H1 (cell line): Measurements from ENCODE around the gene TSPOAP1. TPM values are rescaled to one million over a fixed set of nuclear protein-coding genes. Genes with fewer than 3 reads are reported as not detected.

Experiments
- CTCF ChIA-PET: fragments of 300-600 bp; sonication (Branson Sonifier 250); formaldehyde crosslinking; loops from one replicate; lab custom pipeline; 2021; ENCODE audit not compliant: partially characterized antibody; lab: Charles Lee
- POLR2A ChIA-PET: fragments of 300-600 bp; sonication (Branson Sonifier 250); formaldehyde crosslinking; loops from one replicate; lab custom pipeline; 2021; ENCODE audit warnings: inconsistent platforms; ENCODE audit not compliant: partially characterized antibody; lab: Charles Lee
- DNase-seq, 2 experiments: peaks; one replicate each; pipeline versions ENCODE4 v3.0.0 to v3.0.0-alpha.2; 2010 to 2022; ENCODE audit warnings: low spot score in 2 of 2, low read depth in 1 of 2, mixed read lengths in 1 of 2
- FAIRE-seq: peaks from 2 replicates; lab custom pipeline; 2011; peaks lifted over from hg19 to GRCh38; lab: Jason Lieb, UNC
- H2AFZ ChIP-seq: 2 replicates; pipeline ENCODE4 v1.8.1; 2012; ENCODE audit warnings: low read length, inconsistent platforms
- H2AK5ac ChIP-seq: 2 replicates; pipeline ENCODE4 v1.6.1; 2013; ENCODE audit warnings: low read depth, low read length
- H2BK120ac ChIP-seq: replicated peaks from 2 replicates; pipeline ENCODE3; 2013; ENCODE audit warnings: low read depth, low read length, inconsistent platforms
- H2BK12ac ChIP-seq: 2 replicates; pipeline ENCODE4 v1.6.1; 2013; ENCODE audit warnings: low read depth, low read length
- H2BK15ac ChIP-seq: 2 replicates; pipeline ENCODE4 v1.6.1; 2013; ENCODE audit warnings: low read length
- H2BK20ac ChIP-seq: 2 replicates; pipeline ENCODE4 v1.6.1; 2013; ENCODE audit warnings: low read length
- H2BK5ac ChIP-seq: 2 replicates; pipeline ENCODE4 v1.6.1; 2013; ENCODE audit warnings: low read depth, low read length
- H3K14ac ChIP-seq: 2 replicates; pipeline ENCODE4 v1.6.1; 2013; ENCODE audit warnings: inconsistent platforms; ENCODE audit not compliant: insufficient read length
- H3K18ac ChIP-seq: 2 replicates; pipeline ENCODE4 v1.6.1; 2013; ENCODE audit warnings: low read length; ENCODE audit errors: extremely low read depth
- H3K23ac ChIP-seq: 2 replicates; pipeline ENCODE4 v1.6.1; 2013; ENCODE audit warnings: inconsistent platforms; ENCODE audit not compliant: insufficient read length
- H3K23me2 ChIP-seq: 2 replicates; pipeline ENCODE4 v1.6.1; 2013; ENCODE audit warnings: low read depth, low read length
- H3K27ac ChIP-seq: 2 replicates; pipeline ENCODE4 v1.6.1; 2011; ENCODE audit warnings: low read depth, low read length, inconsistent platforms
- H3K27me3 ChIP-seq, 4 experiments: replicated peaks in 1 of 4; 1 replicate in 1 of 4; 2 replicates in 3 of 4; pipeline versions ENCODE4 v1.6.1 to v1.8.1; 2011 to 2013; ENCODE audit warnings: low read length in 3 of 4, mild to moderate bottlenecking in 3 of 4, inconsistent platforms in 2 of 4, mixed read lengths in 2 of 4, moderate library complexity in 1 of 4; ENCODE audit not compliant: control insufficient read depth in 3 of 4, insufficient read depth in 3 of 4; ENCODE audit errors: extremely low read depth in 1 of 4
- H3K36me3 ChIP-seq, 4 experiments: 2 replicates each; pipeline versions ENCODE4 v1.6.1 to v1.8.1; 2011 to 2013; ENCODE audit warnings: mild to moderate bottlenecking in 4 of 4, low read length in 3 of 4, moderate library complexity in 2 of 4, control low read depth in 1 of 4, inconsistent platforms in 1 of 4; ENCODE audit not compliant: insufficient read depth in 4 of 4, control insufficient read depth in 2 of 4
- H3K4ac ChIP-seq: replicated peaks from 2 replicates; pipeline ENCODE3; 2013; ENCODE audit warnings: low read length, low read depth, mixed read lengths, inconsistent platforms; ENCODE audit not compliant: insufficient read length
- H3K4me1 ChIP-seq, 4 experiments: replicated peaks in 1 of 4; 1 replicate in 1 of 4; 2 replicates in 3 of 4; pipeline versions ENCODE4 v1.6.1 to v1.8.1; 2011 to 2013; ENCODE audit warnings: low read length in 3 of 4, inconsistent platforms in 2 of 4, mixed read lengths in 1 of 4; ENCODE audit not compliant: insufficient read depth in 4 of 4, control insufficient read depth in 3 of 4
- H3K4me2 ChIP-seq, 2 experiments: 2 replicates each; pipeline versions ENCODE4 v1.6.1 to v1.8.1; 2011 to 2013; ENCODE audit warnings: low read depth in 2 of 2, low read length in 2 of 2, control low read depth in 1 of 2, inconsistent platforms in 1 of 2, mild to moderate bottlenecking in 1 of 2; ENCODE audit not compliant: insufficient read depth in 1 of 2
- H3K4me3 ChIP-seq, 4 experiments: fragments of 200-600, 300-600 bp in 1 of 4; sonication (generic), shearing (Covaris generic), sonication (Bioruptor Twin) in 1 of 4; 2 replicates each; pipeline versions ENCODE4 v1.5.1 to v1.8.1; 2011 to 2016; ENCODE audit warnings: low read length in 4 of 4, low read depth in 3 of 4, control low read depth in 2 of 4, inconsistent platforms in 2 of 4, mild to moderate bottlenecking in 2 of 4, mixed read lengths in 1 of 4, moderate library complexity in 1 of 4; ENCODE audit not compliant: insufficient read depth in 2 of 4; ENCODE audit errors: extremely low read depth in 1 of 4
- H3K56ac ChIP-seq: replicated peaks from 2 replicates; pipeline ENCODE3; 2013; ENCODE audit warnings: low read depth, mild to moderate bottlenecking, mixed read lengths, low read length, inconsistent platforms; ENCODE audit not compliant: insufficient read length
- H3K79me1 ChIP-seq: 2 replicates; pipeline ENCODE4 v1.6.1; 2013; ENCODE audit warnings: low read depth, low read length, control low read depth
- H3K79me2 ChIP-seq, 2 experiments: 2 replicates each; pipeline versions ENCODE4 v1.6.1 to v1.8.1; 2012 to 2013; ENCODE audit warnings: low read length in 2 of 2, mild to moderate bottlenecking in 2 of 2, inconsistent platforms in 1 of 2; ENCODE audit not compliant: insufficient read depth in 2 of 2, control insufficient read depth in 1 of 2
- H3K9ac ChIP-seq, 4 experiments: replicated peaks in 1 of 4; 1 replicate in 1 of 4; 2 replicates in 3 of 4; pipeline versions ENCODE4 v1.6.1 to v1.8.1; 2011 to 2013; ENCODE audit warnings: low read depth in 3 of 4, low read length in 3 of 4, control low read depth in 2 of 4, mild to moderate bottlenecking in 2 of 4, moderate library complexity in 2 of 4, inconsistent platforms in 1 of 4; ENCODE audit errors: extremely low read depth in 1 of 4
- H3K9me3 ChIP-seq, 2 experiments: 2 replicates each; pipeline versions ENCODE4 v1.6.1 to v1.8.1; 2012 to 2013; ENCODE audit warnings: mild to moderate bottlenecking in 2 of 2, moderate library complexity in 2 of 2, control low read depth in 1 of 2, inconsistent platforms in 1 of 2, low read depth in 1 of 2, low read length in 1 of 2, mixed read lengths in 1 of 2; ENCODE audit not compliant: insufficient read depth in 2 of 2
- H4K20me1 ChIP-seq, 2 experiments: replicated peaks in 1 of 2; 2 replicates each; pipeline versions ENCODE3 to v1.8.1; 2011 to 2013; ENCODE audit warnings: inconsistent platforms in 2 of 2, low read length in 2 of 2, mild to moderate bottlenecking in 1 of 2; ENCODE audit not compliant: insufficient read depth in 2 of 2, control insufficient read depth in 1 of 2
- H4K5ac ChIP-seq: 2 replicates; pipeline ENCODE4 v1.6.1; 2013; ENCODE audit warnings: low read length, low read depth, mixed read lengths, inconsistent platforms; ENCODE audit not compliant: insufficient read length
- H4K8ac ChIP-seq: 2 replicates; pipeline ENCODE4 v1.8.0; 2013; ENCODE audit warnings: mild to moderate bottlenecking, moderate library complexity, low read length, inconsistent platforms; ENCODE audit not compliant: insufficient read depth; ENCODE audit errors: extremely low read depth
- H4K91ac ChIP-seq: replicated peaks from 2 replicates; pipeline ENCODE3; 2013; ENCODE audit warnings: low read length, mixed read lengths, inconsistent platforms; ENCODE audit not compliant: insufficient read length
- PHF8 ChIP-seq: fragments of 200-600 bp; sonication (generic); conservative IDR thresholded peaks from 2 replicates; pipeline ENCODE4 v1.7.1; 2012; ENCODE audit warnings: low read depth, mild to moderate bottlenecking, inconsistent platforms, low read length, moderate library complexity
- POLR2AphosphoS5 ChIP-seq: IDR thresholded peaks from 2 replicates; pipeline ENCODE4 v1.6.1; 2011; ENCODE audit warnings: low read depth, low read length
- WGBS, 2 experiments: shearing (Covaris generic) in 1 of 2; methylation state at CpG; one replicate each; pipeline versions ENCODE4 v1.1.6 to v1.1.7; 2013 to 2015; ENCODE audit warnings: low lambda C conversion rate in 2 of 2, mixed read lengths in 2 of 2, inconsistent platforms in 1 of 2, low coverage in 1 of 2, missing lambda C conversion rate in 1 of 2; ENCODE audit not compliant: insufficient replicate concordance in 2 of 2, insufficient coverage in 1 of 2, insufficient read length in 1 of 2; ENCODE audit errors: extremely low coverage in 1 of 2, missing lambda C conversion rate in 1 of 2; 5-methylcytosine and 5-hydroxymethylcytosine counted together
- polyA plus RNA-seq, 7 experiments: library from polyadenylated mRNA; depleted of rRNA in 3 of 7; stranded (reverse) in 5 of 7; unstranded in 2 of 7; fragments of >200 nt in 5 of 7; fragments of 200-250 nt in 2 of 7; gene quantifications; 1 replicate in 5 of 7; 2 replicates in 1 of 7; 4 replicates in 1 of 7; pipeline versions ENCODE4 v1.2.1 to v1.2.3, GENCODE V29; 2011 to 2013; ENCODE audit warnings: missing spikeins in 2 of 7, mixed read lengths in 2 of 7
- total RNA-seq: library from RNA; stranded (reverse); fragmentation: NEBNext Ultra II Directional; extraction: Animal tissue kit (Norgen Biotek cat#: 25700); gene quantifications from 2 replicates; pipeline ENCODE4 v1.2.1, GENCODE V29; 2021

TSPOAP1 gene
- total and polyA plus RNA-seq, 2 of the 8 experiments (the other 6 are each of a cell fraction or from before 2014, with no cell fraction given) = 7.6 to 9.2 TPM

GRCh38 chr17:58337210-58337599 is 8.6 kb upstream of the TSPOAP1 start:
- H3K9ac ChIP-seq = peak overlapping the region in 1 of 4 experiments; percentile 39; a peak in 2 of 7 replicates
- POLR2A ChIA-PET = interaction anchor here (0.7 to 11.3 kb wide), 8 partner anchors 10 to 110 kb away, joined by 3 to 149 read pairs (median 6); partner anchors contain the start of genes SUPT4H1 and TSPOAP1

More at GRCh38 chr17:58337210-58337599, 8.6 kb upstream of the TSPOAP1 start:
- Histone ChIP-seq H4K20me1 (no peaks in the 10 kb centered on the region), H3K4me2 (peak overlapping the region in 1 of 2 experiments; percentile 15; a peak in 1 of 4 replicates), H3K79me1 (no peaks in the 10 kb centered on the region), H4K8ac (peak overlapping the region; percentile 93; the same call in 1 of the 2 replicates), H3K27me3 (peaks cover 0 to 2% (median 0%) of the 10 kb centered on the region in 4 experiments; a peak in 3 of 7 replicates), H3K23ac (no peak overlapping the region), H2AFZ (no peak overlapping the region), H3K9me3 (no peaks in the 10 kb centered on the region), H3K4me3 (peak overlapping the region in 1 of 4 experiments; percentile 36; a peak in 1 of 8 replicates), H3K4ac (peak overlapping the region; percentile 40), H2BK12ac (peak overlapping the region; percentile 96), H2BK20ac (0 out of 2 replicates have a peak overlapping the region, but pooled peaks have one; percentile 53), H2BK15ac (peak overlapping the region; percentile 48; the same call in 1 of the 2 replicates), H3K36me3 (no peaks in the 10 kb centered on the region), H3K18ac (peak overlapping the region; percentile 34), H3K79me2 (no peaks in the 10 kb centered on the region), H4K5ac (peak overlapping the region; percentile 58), H3K56ac (no peak overlapping the region), H3K23me2 (no peaks in the 10 kb centered on the region), H2AK5ac (peak overlapping the region; percentile 32), H2BK120ac (peak overlapping the region; percentile 12), H2BK5ac (peak overlapping the region; percentile 8; the same call in 1 of the 2 replicates), H3K4me1 (peaks cover 4 to 26% (median 21%) of the 10 kb centered on the region in 4 experiments), H3K27ac (peak overlapping the region; percentile 64; the same call in 1 of the 2 replicates), H3K14ac (no peak overlapping the region), H4K91ac (peak overlapping the region; percentile 78)
- DNase-seq (no peak), FAIRE-seq (no peak)
- 81% methylated on average over 7 of the region's 7 CpGs; no CpG with 5 or more reads in 1 of the 2 experiments for WGBS, 2 experiments
- CTCF ChIA-PET = interaction anchor here (1.0 to 18.5 kb wide), 14 partner anchors 9 to 109 kb away, joined by 3 to 384 read pairs (median 4); partner anchors contain the start of genes RNF43, SUPT4H1 and TSPOAP1
- TF ChIP-seq PHF8 (no peak), POLR2AphosphoS5 (peak; percentile 38; the same call in 1 of the 2 replicates)
